ENCODE measurements around the gene BAG5.
"Not testable (repeated sequence)": the region's sequence is repeated elsewhere in the genome, so short reads cannot be mapped to it uniquely, and the experiment has no call there.

Gene BAG5

DNA sequence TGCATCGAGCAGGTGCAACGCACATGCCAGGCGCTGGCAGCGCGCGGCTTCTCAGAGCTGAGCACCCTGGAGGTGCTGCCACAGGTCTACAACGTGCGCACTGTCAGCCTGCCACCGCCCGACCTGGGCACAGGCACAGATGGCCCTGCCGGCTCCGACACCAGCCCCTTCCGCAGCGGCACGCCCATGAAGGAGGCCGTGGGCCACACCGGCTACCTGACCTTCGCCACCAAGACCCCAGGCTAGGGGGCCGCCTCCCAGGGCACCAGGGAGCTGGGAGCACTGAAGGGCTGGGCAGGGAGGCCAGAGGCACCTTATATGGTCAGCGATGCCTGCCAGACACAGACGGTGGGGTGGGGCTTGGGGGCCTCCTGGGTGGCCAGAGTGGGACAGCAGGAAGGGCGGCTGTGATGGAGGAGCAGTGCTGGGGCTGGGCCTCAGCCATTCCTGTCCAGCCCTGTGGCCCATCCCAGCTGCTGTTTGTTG, 27.8 kb downstream of the BAG5 start:
- no peak for DNase-seq (ENCODE audit: low read depth)

DNA sequence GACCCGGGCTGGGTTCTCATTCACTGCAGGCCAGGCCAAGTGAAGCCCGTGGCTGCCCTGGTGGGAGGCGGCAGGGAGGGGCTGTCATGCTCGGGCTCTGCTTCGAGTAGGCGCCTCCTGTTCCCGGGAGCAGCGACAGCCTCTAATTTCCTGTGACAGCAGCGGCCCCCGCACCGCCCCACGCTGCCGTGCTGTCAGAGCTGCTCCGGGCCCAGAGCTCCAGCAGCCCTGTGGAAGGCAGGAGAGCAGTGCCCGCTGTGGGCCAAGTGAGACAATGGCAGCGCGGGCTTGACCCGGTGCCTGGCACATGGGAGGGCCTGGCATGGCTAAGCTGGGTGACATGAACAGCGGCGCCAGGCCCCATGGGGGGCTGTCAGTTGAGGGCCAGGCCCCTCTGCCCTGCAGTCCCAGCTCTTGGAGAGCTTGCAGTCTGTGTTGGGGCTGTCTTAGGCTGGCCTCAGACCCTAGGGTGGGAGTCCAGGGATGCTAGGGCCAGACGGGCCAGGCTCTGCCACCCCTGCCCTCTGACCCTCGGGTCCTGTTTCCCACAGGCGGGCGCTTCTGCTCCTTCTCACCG, 28.4 kb downstream of the BAG5 start:
- no peak for DNase-seq (ENCODE audit: low read depth)

DNA sequence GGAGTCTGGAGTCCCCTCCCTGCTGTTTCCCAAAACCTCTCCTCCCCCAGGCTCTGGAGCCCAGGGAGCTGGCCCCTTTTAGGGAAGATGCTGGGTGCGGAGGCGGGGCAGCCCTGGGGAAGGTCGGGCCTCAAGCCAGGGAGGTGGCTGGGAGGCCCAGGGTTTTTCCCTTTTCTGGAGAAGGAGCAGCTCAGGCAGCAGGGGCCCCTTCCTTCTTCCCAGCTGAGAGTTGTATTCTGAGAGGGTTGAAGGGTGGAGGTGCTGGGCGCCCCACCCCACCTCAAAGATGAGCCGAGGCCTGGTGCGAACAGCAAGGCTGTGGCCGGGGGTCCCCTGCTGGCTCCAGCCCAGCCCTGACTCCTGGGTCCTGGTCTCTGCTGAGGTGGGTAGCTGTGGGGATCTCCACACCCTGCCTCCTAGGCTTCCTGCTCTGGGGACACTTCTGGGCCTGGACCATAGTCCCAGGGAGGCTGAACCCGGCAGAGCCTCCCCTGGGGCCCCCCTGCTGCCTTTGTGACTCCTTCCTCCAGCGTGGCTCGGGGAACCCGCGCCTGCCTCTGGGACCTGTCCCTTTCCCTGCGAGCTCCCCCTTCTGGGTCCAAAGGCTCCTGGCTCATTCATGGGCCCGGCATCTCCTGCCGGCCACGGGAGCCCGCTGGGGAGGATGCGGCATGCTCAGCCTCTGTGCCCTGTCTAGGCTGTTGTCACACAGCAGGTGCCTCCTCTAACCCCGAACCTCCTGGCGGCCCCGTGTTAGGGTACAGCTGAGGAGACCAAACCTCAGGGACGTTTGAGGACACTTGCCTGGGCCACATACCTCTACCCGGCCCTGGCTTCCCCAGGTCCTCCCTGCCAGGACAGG, 29.1 kb downstream of the BAG5 start:
- DNase-seq (ENCODE audit: low read depth): no peak

DNA sequence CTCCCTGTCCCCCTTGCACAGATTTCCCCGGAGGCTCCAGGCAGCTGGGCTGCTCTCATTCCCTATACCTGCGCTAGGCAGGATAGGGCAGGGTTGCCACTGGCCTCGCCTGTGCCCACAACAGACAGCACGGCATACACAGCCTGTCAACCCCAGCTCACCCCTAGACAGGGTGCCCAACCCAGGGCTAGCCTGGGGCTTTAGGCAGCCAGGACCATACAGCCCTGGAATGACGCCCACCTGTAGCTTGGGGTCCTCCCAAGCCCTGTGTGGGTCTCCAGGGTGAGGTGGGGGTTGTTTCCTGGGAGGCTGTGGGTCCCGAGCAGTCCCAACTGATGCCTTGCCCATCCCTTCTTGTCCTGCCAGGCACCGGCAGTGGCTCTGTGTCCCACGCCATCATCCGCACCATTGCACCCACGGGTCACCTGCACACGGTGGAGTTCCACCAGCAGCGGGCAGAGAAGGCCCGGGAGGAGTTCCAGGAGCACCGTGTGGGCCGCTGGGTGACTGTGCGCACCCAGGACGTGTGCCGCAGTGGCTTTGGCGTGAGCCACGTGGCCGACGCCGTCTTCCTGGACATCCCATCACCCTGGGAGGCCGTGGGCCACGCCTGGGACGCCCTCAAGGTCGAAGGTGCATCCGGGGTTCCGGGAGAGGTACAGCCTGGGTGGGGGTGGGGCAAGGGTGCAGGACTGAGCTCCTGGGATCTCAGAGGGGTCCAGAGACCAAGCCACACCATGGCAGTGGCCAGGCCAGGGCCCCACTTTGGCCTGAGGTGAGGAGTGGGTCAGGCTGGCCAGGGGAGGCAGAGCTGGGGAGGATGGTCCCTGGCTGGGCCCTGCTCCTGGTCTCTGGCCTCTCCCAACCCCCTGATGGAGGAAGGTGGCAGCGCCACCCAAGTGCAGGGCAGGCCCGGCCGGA, 30.0 kb downstream of the BAG5 start:
- DNase-seq (ENCODE audit: low read depth): no peak

DNA sequence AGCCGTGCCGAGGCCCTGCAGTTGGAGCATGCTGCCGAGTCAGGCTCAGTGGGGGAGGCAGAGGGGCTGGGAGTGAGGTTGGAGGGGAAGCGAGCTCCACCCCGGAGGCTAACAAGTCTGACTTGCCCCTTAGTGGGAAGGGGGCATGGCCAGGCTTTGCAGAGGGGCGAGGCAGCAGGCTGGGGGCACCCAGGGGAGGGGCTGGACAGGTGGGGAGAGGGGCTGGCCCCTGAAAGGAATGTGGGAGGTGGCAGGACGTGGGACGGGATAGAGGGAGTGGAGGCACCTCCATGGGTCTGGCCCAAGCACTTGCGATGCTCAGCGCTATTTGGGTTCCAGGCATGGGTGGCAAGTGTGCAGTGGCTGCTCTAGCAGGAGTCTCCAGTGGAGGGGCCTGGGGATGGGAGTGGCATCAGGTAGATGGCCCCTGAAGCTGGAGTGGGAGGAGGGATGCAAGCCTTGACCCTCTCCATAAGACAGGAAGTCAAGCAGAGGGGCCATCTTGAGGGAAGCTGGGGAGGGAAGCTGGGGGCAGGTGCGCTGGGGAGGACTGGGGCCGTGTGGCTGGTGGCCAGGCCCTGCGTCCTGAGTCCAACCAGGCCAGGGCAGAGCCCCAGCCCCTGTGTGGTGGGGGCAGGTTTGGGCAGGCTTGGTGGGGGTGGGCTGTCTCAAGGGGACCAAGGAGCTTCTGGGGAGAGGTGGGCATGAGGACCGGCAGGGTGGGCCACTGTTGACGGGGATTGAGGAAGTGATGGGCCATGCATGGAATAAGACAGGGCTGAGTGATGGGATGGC, 30.8 kb downstream of the BAG5 start:
- no peak for DNase-seq (ENCODE audit: low read depth)

DNA sequence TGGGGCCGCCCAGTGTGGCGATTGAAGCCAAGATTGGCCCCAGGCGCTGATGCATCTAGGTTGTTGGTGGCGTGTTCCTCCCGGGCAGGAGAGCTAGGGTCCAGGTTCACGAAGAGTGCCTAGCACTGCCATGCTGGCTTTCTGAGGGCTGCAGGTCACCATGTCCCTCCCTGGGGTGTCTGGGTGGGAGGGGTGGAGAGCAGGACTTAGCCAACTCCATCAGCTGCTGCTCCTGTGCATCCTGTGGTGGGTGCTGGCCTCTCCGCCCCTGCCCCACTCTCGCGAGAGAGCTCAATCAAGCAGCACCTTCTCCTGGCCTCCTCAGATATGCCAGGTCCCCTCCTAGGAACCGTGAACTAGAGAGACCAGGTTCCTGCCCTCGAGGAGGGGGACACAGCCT, 31.6 kb downstream of the BAG5 start:
- no peak for DNase-seq (ENCODE audit: low read depth)

DNA sequence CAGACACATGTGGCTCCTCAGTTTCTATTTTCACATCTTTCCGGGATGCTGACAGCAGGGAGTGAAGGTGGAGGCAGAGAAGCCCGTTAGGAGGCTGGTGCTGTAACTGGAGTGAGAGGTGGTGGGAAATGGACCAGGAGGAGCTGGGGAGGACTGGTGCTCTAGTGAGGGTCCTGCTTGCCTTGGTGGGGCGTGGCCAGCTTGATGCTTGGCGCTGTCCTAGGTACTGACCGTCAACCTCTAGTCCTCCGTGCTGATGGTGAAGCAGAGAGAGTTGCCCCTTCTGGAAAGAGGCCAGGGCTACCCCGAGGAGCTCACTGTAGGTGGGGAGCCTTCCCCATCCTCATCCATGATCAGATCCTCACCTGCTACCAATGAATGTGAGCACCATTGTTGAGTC, 32.1 kb downstream of the BAG5 start:
- no peak for DNase-seq (ENCODE audit: low read depth)

DNA sequence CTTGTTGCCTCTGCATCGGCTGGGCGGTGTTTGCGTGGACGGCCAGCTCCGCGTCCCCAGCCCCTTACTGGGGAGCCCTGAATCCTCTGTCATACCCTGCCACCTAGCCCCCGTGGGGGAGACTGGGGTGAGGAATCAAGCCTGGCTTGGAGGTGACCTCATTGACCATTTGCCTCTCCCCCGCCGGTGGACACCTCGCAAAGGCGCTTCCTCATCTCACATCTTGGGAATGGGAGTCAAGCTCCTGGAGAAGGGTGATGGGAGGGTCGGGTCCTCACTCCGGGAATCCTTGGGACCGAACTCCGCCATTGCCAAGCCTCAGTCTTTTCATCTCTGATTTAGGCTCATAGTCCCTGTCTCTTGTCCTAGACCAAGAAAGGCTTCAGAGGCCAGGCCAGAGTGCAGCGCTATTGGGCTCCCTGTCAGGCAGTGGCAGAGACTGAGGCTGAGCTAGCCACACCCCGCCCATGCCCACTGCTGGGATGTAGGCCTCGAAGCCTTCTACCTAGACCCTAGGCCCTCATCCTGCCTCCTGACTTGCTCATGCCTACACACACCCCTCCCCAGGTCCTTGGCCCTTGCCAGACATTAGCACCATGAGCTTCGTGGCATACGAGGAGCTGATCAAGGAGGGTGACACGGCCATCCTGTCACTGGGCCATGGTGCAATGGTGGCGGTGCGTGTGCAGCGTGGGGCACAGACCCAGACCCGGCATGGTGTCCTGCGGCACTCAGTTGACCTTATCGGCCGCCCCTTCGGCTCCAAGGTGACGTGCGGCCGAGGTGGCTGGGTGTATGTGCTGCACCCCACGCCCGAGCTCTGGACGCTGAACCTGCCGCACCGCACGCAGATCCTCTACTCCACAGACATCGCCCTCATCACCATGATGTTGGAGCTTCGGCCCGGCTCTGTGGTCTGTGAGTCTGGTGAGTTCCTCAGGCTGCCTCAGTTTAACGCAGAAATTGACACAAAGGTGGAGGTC, 32.8 kb downstream of the BAG5 start:
- DNase-seq (ENCODE audit: low read depth): no peak

DNA sequence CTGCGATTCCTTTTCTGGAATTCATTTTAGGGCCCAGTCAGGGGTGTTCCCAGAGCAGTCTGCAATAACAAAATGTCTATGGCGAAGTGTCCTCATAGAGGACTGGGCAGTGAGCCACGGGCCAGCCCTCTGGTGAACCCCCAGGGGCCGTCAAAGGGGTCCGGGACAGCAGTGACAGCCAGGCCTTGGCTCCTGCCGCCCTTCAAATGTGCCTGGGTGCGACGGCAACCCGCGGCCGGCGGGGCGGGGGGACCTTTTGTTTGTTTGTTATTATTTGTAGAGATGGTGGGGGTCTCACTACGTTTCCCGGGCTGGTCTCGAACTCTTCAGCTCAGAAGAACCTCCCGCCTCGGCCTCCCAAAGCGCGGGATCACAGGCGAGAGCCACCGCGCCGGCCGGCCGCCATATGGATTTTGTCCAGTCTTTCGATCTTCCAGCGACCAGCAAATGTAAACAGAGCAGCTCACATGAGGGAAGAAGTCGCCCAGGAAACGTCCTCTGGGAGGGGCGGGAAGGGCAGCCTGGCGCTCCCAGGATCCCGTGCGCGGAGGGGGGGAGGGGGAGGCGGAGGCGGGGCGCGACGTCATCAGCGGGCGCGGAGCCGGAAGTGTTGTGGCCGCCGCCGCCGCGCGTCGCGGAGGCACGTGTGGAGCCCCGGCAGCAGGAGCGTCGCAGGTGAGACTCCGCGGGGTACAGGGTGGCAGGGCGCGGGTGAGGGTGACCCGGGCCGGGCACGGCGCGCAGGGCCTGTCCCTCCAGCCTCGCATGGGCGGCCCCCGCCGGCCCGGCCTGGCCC, 33.7 kb downstream of the BAG5 start, which contains the start of gene TRMT61A:
Gene TRMT61A, plus strand, starts transcription at position 610 of the 796 bp plus-strand sequence. CDS start 783 bp downstream, outside the sequence.
- peak; percentile 65 for DNase-seq (ENCODE audit: low read depth)

DNA sequence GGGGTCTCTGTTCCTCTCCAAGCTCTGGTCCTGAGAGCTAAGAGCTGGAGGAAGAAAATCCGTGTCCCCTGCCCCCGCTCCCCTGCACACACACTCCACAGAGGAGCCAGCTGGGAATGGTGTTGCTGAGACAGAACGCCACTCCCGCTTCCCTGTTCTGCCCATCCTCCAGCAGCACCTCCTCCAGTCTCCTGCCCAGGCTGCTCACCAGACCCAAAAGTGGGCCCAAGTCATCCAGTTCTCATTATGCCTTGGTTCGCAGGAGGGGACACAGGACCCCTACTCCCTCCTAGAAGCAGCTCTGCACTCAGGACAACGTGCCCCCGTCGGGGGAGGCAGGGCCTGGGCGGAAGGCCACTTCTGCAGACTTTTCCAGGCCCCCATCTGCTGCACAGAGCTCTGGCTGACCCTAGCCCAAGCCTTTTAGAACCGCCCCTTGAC, 34.3 kb downstream of the BAG5 start:
- no peak for DNase-seq (ENCODE audit: low read depth)

DNA sequence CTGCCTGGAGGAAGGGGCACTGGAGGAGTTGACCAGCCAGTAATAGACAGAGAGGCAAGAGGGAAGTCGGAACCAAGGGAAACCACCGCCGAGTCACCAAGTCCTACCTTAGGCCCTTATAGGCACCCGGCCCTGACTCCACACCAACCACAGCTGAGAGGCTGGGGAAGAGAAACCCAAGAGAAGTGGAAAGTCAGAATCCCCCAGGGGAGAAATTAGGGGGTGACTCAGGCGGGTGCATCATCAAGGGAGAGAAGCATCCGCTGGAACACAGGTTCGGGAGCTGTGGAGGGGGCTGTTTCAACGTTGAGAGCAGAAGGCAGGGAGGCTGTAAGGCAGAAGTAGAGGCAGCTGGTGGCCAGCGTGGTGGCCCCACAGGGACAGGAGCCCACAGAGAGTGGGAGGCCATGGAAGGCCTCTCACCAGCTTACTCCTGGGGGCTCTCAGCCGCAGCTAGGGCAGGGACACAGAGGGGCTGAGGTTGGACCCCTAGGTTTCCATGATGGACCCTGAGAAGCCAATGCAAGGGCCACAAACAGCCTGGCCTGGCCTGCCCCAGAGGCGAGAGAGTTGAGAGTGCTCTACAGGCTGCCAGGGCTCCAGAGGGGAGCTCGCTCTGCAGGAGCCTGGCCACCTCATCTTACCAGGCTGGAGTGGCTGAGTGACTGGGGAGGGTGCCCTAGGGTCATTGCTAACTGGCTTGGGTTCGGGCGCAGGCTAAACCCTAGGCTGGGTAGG, 34.9 kb downstream of the BAG5 start:
- DNase-seq (ENCODE audit: low read depth): no peak

DNA sequence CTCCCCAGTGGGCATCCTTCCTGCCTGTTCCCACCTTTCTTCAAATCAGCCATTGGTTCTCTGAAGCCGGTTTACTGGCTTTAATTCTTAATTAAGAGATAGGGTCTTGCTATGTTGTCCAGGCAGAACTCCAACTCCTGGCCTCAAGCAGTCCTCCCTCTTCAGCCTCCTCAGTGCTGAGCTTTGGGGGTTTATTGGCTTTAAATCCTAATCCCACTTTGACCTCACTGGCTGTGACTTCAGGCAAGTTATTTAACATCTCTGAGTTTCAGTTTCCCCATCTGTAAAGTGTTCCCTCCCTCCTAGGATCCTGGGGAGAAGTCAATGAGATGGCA, 35.6 kb downstream of the BAG5 start:
- no peak for DNase-seq (ENCODE audit: low read depth)

DNA sequence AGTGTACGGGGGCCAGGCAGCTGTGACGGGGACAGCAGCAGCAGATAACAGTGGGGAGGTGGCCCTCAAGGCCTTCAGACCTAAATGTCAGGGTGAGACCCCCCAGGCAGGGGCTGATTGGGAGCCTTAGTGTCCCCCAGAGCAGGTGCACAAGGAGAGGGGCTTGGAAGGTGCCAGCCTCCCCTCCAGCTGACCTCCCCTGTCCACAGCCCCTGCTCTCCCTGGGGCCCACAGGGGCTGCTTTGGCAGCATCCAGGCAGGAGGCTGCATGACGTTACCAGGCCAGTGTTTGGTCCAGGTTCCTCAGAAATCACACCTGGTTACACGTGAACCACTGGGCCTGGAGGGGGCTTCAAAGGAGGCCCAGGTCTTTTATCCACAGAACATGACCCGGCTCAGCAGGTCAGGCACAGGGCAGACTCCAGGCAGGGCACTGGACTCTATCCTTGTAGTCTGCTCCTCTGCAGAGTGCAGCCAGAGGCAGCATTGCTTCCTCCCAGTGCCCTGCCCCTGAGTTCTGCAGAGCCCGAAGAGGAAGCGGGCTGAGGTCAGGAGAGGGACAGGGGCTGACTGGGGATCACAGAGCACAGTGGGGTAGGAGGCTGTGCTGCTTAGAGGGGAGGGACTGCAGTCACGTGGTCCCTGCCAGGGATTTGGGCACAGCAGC, 36.1 kb downstream of the BAG5 start:
- DNase-seq (ENCODE audit: low read depth): no peak

DNA sequence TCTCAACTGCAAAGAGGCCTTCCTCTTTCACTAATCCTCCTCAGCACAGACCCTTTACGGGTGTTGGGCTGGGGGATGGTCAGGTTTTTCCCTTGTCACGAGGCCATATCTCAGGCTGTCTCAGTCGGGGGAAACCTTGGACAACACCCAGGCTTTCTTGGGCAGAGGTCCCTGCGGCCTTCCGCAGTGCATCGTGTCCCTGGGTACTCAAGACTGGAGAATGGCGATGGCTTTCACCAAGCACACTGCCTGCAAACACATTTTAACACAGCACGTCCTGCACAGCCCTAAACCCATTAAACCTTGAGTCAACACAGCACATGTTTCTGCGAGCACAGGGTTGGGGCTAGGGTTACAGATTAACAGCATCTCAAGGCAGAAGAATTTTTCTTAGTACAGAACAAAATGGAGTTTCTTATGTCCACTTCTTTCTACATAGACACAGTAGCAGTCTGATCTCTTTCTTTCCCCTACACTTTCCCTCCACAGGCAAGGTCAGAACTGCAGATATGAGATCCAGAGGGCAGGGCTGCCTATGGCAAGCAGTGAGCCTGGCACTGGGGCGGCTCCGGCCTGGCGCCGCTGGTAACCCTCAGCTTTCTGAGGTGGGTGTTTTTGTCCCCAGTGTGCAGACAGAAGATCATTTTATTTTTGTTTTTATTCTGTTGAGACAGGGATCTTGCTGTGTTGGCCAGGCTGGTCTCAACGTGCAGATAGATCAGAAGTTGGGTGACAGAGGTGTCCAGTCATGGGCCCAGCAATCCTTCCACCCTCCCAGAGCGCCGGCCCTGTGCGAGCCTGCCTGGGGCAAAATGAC, 36.8 kb downstream of the BAG5 start:
- not testable (repeated sequence) for DNase-seq (ENCODE audit: low read depth)

DNA sequence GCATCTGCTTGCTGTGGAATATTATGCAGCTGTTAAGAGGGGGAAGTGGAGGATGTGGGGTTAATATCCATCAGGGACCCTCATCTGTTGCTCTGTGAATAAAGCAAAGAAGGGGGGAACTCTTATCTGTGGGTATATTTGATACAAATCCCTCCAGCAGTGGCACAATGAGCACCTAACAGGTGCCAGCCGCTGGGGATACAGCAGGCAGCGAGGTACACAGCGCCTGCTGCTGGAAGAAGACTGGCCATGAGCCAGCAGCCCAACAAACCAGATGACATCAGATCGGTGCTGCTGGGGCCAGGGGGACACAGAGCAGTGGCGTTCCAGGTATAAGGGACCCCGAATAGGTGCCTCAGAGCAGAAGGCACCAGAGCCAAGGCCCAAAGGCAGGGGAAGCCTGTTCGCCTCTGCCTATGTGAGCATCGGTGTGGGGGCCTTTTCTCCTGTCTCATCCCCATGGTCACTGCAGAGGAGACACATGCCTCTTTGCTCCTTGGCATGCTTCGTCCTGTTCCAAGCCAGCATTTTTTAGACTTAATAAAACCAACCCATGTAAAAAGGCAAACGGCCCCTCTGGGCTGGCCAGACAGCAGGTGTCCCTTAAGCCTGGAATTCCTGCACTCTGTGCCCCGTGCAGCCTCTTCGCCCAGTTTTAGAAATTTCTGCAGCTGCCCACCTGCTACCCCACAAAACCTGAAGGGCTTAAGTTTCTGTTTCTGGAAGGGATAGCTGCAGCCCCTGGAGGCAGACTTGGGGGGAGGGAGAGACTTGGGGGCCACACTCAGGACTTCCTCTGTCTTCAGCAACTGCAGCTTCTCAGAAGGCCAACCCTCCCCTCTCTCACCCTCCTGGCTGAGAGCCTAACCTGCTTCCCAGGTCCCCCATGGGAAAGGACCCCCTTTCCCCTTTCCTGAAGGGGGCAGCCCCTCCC, 38.2 kb downstream of the BAG5 start:
- no peak for DNase-seq (ENCODE audit: low read depth)

DNA sequence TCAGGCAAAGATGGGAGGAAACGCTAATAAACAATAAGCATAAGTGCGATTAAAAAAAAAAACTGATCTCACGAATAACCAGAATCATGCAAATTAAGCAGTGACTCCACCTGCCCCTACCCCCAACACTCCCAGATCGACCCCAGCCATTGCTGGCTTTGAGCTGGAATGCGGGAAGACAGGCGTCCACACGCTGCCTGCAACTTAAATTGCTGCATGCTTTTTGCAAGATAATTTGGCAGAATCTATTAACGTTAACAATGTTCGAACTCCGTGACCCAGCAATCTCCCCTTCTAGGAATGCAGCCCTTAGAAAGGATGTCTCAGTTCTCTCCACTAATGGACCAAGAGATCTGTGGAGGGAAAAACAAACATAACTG, 38.9 kb downstream of the BAG5 start:
- DNase-seq (ENCODE audit: low read depth): no peak

Data from stimulated activated CD4-positive, alpha-beta T cell treated with anti-CD3 and anti-CD28 coated beads, Interleukin-2, amount 100 ng/mL, for 4 hours (primary cell).